Epithelial cell of proximal tubule (primary cell): ENCODE results near the gene COL4A1. TPM values are rescaled to one million over a fixed set of nuclear protein-coding genes. Genes with fewer than 3 reads are reported as not detected.
"Not testable (repeated sequence)": the region's sequence is repeated elsewhere in the genome, so short reads cannot be mapped to it uniquely, and the experiment has no call there.

Experiments
- DNase-seq: peaks from one replicate; pipeline ENCODE4 v3.0.0-alpha.2; 2011; ENCODE audit warnings: low read depth
- H3K4me3 ChIP-seq: 2 replicates; pipeline ENCODE4 v1.5.1; 2011; ENCODE audit warnings: low read depth, mild to moderate bottlenecking, low read length
- total RNA-seq: library from RNA; depleted of rRNA; stranded (reverse); fragments of >200 nt; gene quantifications from 2 replicates; pipeline ENCODE4 v1.2.3, GENCODE V29; 2015
- TF ChIP-seq, protein P1 (sequence below): conservative IDR thresholded peaks from 2 replicates; pipeline ENCODE4 v1.5.1; 2012; ENCODE audit warnings: low read depth, mild to moderate bottlenecking, low read length

COL4A1 gene
- total RNA-seq, 1 donor from 2014 or later: 547 TPM

DNA sequence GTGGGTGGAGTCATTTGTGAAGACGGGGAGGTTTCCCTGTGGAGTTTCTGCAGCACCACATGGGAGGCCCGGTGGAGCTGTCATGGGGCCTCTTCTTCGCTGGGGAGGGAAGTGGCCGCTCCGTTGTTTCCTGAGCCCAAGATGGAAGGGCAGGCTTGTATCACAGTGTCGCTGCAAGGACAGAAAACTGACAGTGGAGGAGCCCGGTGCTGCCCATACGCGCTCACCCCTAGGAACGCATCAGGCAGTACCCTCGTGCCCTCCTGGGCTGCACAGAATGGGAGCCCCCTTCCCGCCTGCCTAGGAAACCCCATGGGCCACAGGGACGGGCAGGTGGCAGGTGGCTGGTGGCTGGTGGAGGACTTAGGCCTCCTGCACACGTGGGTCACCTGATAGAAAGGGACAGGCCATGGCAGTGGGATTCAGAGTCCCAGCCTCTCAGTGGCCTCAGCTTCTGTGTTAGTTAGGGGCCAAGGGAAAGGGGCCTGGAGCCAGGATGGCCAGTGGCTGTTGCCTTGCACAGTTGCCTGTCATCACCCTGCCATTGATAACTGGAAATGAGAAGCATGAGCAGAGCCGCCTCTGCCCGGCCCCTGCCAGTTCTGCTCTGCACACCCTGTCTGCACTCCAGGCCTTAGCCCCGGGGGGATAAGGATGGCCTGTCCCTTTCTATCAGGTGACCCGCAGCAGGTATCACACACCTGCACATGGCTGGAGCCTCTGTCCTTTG lies 7.7 kb upstream of the COL4A1 start:
- TF ChIP-seq, protein P1, sequence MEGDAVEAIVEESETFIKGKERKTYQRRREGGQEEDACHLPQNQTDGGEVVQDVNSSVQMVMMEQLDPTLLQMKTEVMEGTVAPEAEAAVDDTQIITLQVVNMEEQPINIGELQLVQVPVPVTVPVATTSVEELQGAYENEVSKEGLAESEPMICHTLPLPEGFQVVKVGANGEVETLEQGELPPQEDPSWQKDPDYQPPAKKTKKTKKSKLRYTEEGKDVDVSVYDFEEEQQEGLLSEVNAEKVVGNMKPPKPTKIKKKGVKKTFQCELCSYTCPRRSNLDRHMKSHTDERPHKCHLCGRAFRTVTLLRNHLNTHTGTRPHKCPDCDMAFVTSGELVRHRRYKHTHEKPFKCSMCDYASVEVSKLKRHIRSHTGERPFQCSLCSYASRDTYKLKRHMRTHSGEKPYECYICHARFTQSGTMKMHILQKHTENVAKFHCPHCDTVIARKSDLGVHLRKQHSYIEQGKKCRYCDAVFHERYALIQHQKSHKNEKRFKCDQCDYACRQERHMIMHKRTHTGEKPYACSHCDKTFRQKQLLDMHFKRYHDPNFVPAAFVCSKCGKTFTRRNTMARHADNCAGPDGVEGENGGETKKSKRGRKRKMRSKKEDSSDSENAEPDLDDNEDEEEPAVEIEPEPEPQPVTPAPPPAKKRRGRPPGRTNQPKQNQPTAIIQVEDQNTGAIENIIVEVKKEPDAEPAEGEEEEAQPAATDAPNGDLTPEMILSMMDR: no peak
- no peak overlapping the region for H3K4me3 ChIP-seq
- DNase-seq: no peak

DNA sequence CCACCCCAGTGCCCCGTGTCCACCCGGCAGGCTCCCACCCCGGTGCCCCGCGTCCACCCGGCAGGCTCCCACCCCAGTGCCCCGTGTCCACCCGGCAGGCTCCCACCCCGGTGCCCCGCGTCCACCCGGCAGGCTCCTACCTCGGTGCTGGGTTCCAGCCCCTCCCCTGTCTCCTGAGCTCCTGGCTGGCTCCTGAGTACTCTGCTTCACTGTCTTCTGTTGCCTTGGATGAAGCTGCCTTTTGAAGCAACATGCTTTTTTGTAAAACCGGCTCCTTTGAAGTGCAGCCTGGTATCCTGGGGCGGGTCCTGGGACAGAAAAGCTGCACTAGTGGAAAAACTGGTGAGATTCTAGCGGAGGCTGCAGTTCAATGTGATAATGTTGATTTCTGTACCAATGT lies 6.8 kb upstream of the COL4A1 start:
- not testable (repeated sequence) for H3K4me3 ChIP-seq, DNase-seq

DNA sequence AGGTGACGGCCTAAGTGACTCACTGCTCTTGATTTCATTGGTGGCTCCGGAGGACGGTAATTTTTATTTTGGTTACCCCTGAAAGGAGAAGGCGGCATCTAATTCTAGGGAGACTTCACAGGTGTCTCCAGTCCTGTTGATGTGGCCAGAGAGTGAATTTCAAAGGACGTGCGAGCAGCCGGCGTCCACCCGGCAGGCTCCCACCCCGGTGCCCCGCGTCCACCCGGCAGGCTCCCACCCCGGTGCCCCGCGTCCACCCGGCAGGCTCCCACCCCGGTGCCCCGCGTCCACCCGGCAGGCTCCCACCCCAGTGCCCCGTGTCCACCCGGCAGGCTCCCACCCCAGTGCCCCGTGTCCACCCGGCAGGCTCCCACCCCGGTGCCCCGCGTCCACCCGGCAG lies 6.3 kb upstream of the COL4A1 start:
- H3K4me3 ChIP-seq, DNase-seq: not testable (repeated sequence)

DNA sequence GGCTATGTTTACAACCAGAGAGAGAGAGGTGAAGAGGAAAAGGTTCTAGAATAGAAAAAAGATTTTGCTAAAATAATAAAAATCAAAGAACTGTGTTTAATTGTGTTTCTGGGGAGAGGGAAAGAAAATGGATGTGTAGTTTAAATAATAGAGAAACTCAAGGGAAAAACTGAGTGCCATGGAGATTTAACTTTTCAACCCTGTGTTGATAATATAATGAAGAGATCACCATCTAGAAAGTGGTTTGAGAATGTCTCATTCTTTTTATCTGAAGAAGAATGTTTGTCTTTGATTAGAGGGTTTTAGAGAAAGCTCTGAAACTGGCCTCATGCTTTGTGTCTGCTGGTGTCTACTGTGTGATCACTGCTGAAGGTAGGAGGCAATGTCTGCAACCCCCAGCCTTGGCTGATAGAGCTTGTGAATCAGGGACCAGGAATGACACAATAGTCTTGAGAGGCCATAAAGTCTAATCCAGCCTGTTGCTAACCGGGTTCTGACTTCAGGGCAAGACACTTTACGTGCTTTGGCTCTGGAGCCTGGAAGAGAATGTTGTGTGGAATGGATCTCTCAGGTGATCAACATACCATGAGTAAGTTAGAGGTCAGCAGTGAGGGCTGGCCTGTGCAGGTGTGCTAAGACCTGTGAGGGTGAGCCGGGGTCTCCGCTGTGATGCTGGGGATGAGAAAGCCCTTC lies 5.5 kb upstream of the COL4A1 start:
- no peak for DNase-seq
- no peak overlapping the region for H3K4me3 ChIP-seq
- TF ChIP-seq, protein P1: no peak

DNA sequence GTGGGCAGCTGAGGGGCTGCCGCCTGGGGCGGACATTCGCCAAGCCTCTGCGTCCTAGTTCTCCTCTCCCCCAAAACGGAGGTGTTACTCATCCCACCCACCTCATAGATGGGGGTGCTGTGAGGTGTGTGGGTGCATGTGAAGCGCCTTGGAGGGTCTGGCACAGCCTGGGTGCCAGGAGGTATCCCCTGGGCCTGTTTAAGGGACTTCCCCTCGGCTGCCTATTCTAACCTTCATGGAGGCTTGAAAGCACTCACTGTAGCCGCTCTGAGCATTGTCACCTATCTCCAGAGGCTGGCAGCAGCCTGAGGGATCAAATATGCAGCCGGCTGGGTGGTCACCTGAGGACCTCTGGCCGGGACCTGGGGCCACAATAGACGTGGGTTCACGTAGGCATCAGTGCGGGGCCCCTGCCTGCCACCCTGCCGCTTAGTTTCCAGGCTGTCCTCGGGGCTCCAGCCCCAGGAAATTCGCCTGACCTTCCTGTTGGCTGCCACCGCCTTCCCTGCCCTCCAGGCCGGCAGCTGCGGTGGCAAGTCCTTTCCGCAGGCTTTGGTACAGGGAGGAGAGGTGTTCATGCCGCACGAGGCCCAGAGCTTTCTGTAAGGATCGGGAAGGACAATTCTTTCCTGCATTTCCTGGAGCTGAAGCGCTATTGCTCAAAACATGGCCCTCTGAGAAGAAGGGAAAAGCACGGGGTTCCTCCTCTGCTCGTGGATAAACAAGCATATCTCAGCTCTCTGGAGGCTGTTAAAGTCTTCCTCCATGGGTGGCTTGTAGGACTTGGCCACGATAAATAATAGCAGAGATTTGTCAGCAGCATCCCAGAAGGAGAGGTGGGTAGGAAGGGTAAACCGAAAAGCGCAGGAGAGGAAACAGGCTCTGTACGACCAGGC lies 4.7 kb upstream of the COL4A1 start:
- peak overlapping the region; percentile 14 for H3K4me3 ChIP-seq
- TF ChIP-seq, protein P1: no peak
- DNase-seq: no peak

DNA sequence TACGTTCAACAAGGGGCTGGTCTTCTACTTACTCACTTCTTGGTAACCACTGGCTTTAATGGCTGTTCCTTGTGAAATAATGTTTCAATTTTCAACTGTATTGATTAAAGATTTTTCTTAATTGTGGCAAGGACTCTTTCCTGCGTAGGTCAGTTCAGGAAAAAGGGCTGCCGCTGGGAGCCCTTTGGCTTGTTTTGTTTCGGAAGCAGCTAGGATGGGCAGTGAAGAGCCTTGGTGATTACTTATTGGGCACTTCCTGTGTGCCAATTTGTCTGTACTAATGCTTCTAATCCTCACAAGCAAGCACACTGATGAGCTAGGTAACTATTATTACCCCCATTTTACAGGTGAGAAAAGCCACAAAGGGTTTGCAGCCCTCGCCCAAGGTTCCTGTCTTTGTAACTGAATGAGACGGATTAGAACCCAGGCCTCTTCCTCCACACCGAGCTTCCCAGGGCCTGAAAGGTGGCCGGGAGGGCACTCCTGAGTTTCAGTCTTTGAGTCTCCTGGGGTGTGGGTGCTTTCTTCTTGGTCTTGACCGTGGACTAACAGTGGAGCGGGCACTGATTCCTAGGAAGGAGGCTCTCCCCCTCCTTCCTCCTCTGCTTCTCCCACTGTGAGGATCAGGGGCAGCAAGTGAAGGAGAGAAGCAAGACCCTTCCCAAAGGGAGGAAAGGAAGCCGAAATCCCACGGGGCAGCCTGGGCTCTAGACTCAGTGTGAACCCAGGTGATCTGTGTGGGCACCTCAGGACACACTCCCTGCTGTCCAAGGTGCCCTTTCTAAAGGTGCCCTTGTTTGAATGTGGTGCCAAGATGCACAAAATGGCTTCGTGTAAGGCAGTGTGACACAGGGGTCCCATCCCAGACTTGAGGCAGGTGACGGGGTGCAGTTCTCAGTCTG lies 3.8 kb upstream of the COL4A1 start:
- H3K4me3 ChIP-seq: no peak overlapping the region
- DNase-seq: no peak
- TF ChIP-seq, protein P1: no peak

DNA sequence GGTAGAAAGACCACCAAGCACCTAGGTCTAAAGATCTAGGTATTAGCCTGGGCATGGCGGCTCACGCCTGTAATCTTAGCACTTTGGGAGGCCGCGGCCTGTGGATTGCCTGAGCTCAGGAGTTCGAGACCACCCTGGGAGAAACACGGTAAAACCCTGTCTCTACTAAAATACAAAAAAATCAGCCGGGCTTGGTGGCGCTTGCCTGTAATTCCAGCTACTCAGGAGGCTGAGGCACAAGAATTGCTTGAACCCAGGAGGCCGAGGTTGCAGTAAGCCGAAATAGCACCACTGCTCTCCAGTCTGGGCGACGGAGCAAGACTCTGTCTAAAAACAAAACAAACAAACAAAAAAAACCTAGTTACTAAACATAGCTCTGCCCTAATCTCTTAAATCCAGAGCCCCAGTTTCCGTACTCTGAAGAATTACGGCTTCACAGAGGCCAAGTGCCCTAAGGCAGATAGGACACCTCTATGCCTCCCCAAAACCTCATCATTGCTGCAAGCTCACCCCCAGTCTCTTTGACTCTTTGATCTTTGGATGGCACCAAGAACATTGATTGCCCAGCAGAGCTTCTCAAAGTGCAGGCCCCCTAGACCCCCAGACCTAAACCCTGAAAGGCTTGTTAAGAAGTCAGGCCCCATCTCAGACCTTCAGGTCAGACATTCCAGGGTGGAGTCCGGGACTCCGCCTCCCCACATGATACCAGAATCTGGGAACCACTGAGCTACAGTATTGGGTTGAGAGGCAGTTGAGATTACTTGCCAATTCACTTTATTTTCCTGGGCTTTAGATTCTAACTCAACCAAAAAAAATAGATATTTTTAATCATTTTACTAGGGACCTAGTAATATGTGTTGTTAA lies 2.9 kb upstream of the COL4A1 start:
- peak overlapping the region; percentile 80 for H3K4me3 ChIP-seq
- TF ChIP-seq, protein P1: no peak
- no peak for DNase-seq
